NCI-H82 (cell line): ENCODE data around the gene ANKHD1.

Experiments used
- DNase-seq: peaks from one replicate; lab custom pipeline; 2025; lab: John Stamatoyannopoulos, UW

ANKHD1 gene

DNA sequence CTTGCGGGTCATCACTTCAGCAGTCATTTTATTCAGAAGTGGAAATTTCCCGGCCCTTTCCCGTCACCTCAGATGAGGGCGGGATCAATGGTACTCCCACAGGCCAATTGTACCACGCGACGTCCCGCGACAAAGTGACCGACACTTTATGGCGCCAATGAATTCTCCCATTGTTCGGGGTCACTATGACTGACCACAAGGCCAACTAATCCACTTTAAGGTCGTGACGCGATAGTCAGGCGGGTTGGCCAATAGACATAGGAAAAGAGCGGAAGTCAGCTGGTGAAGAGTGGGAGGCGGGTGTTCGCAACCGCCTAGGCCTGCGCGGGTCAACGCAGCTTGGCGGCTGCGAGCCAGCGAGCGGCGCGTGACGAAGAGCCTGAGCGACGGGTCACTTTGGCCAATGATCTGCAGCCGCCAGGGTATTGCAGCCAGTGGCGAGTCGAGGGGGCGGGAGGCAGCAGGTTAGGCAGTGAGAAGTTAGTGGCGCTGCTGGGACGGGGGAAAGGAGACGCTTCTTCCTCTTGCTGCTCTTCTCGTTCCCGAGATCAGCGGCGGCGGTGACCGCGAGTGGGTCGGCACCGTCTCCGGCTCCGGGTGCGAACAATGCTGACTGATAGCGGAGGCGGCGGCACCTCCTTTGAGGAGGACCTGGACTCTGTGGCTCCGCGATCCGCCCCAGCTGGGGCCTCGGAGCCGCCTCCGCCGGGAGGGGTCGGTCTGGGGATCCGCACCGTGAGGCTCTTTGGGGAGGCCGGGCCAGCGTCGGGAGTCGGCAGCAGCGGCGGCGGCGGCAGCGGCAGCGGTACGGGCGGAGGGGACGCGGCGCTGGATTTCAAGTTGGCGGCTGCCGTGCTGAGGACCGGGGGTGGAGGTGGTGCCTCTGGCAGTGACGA is at the start of gene ANKHD1:
TSS of gene ANKHD1 (plus strand) at position 472 of the 896 bp plus-strand sequence. CDS start at position 607, 135 bp downstream.
- peak; percentile 100 for DNase-seq

DNA sequence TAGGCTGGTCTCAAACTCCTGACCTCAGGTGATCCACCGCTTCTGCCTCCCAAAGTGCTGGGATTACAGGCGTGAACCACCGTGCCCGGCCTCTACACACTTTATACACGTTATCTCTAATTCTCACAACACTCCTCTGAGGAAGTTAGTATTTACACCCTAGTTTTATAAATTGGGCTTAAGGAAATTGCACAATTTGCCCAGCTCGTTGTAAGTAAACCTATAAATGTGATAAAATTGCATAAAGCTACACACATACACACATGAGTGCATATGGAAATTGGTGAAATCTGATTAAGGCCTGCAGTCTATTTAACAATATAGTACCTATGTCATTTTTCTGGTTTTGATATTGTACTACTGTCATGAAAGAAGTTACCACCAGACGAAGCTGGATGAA is 46.1 kb upstream of the ANKHD1 start:
- no peak for DNase-seq

DNA sequence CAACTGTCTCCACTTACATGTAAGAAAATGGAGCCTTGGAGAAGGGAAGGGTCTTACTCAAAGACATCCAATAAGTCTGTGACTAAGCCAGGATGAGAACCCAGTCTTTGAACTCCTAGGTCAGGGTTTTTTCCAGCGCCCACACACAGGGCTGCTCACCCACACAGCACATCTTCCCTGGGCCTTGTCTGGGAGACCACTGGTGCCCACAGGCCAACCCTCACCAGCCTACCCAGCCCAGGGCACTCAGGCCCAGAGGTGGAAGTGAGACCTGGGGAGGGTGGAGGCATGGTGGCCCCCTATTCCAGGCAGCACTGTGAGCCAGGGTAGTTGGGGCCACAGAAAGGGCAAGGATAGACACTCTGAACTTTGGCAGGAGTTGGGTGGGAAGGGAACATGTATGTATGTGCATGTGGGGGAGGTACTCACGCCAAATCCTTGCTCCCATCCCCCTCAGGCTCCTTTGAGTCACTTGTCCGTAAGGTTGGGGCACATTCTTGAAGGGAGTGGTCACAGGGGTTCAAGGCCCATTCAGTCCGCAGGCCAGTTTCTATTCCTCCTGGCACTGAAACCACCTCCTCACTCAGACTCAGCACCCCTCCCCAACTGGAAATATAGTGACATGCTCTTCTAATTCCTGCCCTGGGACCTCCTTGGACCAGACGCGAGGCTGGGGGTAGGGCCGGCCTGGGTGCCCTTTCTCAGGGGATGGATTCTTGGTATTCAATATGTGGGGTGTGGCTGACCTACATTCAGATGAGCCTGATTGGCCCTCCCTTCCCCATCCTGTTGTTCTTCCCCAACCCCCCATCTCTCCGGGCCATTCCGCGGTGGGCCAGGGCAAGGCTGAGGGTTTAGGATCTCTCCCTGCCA is 44.5 kb upstream of the ANKHD1 start:
- no peak for DNase-seq

GRCh38 chr5:140357726-140358093 is 43.9 kb upstream of the ANKHD1 start:
- DNase-seq: peak; percentile 88

DNA sequence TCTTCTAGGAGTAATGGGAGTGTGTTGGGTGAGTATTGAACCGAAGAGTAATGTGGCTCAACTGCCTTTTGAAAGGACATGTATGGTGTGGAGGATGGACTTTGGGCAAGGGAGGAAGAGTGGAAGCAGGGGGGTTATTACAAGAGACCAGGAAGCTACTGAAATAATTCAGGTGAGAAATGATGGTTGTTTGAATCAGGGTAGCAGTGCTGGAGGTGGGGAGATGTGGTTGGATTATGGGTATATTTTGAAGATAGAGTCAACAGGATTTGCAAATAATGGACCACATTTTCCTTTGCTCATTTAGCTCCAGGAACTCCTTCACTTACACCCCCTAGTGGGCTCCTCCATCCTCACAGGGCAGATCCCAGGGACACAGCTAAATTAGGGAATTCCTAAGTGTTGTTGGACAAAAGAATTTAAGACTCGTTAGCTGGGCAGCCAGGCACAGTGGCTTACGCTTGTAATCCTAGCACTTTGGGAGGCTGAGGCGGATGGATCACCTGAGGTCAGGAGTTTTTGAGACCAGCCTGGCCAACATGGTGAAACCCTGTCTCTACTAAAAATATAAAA is 42.8 kb upstream of the ANKHD1 start:
- DNase-seq: peak; percentile 48

- DNase-seq: no peak
These were observed 41.5 kb upstream of the ANKHD1 start, which contains the start of gene SLC4A9 for GRCh38 chr5:140360101-140360500. Gene SLC4A9, plus strand, starts transcription at chr5:140360194. Its CDS starts 43 bp downstream, at chr5:140360237.

DNA sequence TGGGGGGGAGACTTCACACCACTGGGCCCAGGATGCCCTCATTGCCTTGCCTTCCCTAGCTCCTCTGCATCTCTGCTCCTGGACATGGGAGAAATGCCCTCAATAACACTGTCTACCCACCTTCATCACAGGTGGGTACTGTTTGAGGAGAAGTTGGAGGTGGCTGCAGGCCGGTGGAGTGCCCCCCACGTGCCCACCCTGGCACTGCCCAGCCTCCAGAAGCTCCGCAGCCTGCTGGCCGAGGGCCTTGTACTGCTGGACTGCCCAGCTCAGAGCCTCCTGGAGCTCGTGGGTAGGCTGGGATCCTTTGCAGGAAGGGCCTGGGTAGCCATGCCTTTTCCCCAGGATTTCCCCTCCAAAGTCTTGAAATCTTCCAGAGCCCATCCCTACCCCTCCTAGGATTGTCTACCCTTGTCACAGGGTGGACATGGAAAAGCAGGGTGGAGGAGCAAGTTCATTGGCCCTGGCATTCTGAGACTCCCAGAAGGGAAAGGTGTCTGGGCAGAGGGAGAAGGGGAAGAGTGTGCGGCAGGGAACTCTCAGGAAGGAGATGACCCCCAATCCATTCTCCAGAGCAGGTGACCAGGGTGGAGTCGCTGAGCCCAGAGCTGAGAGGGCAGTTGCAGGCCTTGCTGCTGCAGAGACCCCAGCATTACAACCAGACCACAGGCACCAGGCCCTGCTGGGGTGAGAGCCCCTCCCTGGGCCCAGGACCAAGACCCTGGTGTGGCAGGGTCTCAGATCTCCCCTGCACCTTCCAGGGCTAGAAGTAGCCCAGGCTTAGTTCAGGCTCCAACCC is 40.8 kb upstream of the ANKHD1 start:
- DNase-seq: no peak

DNA sequence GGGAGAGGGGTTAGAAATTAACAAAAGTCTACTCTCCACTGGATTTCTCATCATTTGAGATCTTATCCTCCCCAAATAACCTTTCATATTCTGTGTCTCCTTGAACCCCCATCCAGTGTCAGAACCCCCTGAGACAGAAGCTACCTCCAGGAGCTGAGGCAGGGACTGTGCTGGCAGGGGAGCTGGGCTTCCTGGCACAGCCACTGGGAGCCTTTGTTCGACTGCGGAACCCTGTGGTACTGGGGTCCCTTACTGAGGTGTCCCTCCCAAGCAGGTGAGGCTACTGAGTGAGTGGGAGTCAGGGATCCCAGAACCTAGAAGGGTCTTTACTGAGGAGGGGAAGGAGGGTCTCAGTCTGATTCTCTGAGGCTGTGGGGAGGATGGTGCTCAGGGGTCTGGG is 39.7 kb upstream of the ANKHD1 start:
- DNase-seq: no peak

DNA sequence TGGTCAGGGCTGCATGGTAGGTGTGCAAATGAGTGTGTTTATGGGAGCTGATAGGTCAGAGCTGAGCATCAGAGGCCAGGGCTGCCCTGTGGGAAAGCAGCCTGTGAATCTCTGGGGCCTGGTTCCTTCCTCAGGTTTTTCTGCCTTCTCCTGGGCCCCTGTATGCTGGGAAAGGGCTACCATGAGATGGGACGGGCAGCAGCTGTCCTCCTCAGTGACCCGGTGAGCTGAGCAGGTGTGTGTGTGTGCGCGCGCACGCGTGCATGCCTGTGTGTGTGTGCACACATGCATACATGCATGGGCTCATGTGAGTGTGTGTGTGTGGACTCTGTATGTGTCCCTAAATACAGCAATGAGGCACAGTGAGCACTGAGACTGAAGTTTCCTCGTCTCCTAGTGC is 39.3 kb upstream of the ANKHD1 start:
- DNase-seq: no peak

DNA sequence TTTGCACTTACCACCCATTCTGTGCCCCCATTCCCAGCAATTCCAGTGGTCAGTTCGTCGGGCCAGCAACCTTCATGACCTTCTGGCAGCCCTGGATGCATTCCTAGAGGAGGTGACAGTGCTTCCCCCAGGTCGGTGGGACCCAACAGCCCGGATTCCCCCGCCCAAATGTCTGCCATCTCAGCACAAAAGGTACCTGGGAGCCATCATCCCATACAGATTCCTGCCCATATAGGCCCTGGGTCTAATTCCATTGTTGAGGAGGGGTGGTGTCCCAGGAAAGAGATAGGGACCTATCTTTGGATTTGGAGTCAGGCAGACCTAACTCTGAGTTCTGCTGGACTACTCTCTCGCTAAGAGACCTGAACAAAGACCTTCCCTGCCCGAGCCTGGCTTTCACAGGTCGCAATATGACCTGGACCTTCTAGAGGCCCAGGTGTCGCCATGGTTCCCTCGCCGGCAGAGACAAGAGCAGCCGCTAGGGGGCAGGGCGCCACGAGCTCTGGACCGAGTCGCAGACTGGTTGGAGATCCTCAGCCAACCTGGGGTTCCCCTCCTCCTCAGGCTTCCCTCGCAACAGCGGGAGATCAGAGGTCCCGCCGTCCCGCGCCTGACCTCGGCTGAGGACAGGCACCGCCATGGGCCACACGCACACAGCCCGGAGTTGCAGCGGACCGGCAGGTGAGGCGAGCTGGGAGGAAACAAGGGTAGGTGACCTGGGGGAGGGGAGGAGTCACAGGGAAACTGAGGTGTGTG is 38.6 kb upstream of the ANKHD1 start:
- peak; percentile 63 for DNase-seq

- no peak for DNase-seq
These were observed 37.8 kb upstream of the ANKHD1 start for GRCh38 chr5:140363631-140364471.

DNA sequence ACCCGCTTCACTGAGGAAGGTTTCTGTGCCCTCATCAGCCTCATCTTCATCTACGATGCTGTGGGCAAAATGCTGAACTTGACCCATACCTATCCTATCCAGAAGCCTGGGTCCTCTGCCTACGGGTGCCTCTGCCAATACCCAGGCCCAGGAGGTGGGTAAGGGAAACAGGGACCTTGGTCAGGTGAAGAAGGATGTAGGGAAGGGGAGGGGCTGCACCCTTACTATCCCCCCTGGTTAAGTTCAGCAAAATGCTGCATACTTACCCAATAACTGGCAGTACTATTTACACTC is 37.2 kb upstream of the ANKHD1 start:
- DNase-seq: no peak

DNA sequence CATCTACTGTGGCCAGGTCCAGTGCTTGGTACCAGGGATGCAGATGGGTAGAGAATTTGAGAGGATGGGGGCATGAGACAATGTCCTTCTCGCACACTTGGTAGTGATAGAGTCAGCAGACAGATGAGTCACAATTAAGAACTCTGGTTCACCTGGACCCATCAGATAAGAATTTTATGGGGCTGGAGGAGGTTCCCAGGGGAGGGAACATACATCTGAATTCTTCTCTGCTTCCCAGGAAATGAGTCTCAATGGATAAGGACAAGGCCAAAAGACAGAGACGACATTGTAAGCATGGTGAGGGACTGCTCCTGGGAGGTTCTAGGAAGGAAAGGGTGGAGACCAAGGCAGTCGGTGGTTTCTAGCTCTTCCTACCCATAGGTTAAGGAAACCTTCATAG is 36.4 kb upstream of the ANKHD1 start:
- DNase-seq: no peak

DNA sequence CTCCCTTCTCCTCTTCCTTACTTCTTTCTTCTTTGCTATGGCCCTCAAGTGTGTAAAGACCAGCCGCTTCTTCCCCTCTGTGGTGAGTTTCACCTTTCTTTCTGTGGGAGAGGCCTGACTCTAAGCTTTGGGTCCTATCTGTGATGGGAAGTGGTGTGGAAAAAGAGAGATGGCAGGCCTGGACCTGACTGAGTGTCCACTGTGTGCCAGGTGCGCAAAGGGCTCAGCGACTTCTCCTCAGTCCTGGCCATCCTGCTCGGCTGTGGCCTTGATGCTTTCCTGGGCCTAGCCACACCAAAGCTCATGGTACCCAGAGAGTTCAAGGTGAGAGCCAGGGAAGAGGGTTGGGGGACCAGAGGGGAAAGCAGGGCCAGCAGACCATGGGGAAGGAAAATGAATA is 35.7 kb upstream of the ANKHD1 start:
- no peak for DNase-seq

DNA sequence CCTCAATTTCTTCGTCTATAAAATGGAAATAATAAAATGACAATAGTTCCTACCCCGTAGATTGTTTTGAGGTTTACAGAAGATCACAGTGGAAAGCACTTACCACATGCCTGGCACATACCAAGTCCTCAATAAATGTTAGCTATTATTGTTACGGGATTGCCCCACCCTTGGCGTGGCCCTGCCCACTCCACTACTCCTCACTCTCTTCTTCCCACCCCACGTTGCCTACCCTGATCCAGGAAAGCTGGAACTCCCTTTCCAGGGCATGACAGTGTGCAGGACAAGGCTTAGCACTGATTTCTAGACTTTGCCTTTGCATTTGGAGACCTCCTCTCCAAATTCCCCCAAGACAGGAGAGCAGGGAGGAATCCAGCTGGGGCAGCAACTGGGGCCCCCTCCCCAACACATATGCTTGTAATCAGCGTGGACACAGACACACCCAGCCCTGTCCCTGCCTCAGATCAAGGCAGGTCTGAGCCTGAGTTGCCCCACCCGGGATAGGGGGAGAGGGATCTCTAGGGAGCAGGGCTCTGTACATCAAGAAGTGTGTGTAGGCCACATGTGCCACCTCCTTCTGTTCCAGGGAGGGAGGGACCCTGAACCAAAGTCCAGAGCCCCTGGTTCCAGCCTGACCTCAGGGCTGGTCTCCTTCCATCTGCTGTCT is 34.9 kb upstream of the ANKHD1 start:
- DNase-seq: no peak

GRCh38 chr5:140367256-140368013 is 34.2 kb upstream of the ANKHD1 start:
- no peak for DNase-seq

DNA sequence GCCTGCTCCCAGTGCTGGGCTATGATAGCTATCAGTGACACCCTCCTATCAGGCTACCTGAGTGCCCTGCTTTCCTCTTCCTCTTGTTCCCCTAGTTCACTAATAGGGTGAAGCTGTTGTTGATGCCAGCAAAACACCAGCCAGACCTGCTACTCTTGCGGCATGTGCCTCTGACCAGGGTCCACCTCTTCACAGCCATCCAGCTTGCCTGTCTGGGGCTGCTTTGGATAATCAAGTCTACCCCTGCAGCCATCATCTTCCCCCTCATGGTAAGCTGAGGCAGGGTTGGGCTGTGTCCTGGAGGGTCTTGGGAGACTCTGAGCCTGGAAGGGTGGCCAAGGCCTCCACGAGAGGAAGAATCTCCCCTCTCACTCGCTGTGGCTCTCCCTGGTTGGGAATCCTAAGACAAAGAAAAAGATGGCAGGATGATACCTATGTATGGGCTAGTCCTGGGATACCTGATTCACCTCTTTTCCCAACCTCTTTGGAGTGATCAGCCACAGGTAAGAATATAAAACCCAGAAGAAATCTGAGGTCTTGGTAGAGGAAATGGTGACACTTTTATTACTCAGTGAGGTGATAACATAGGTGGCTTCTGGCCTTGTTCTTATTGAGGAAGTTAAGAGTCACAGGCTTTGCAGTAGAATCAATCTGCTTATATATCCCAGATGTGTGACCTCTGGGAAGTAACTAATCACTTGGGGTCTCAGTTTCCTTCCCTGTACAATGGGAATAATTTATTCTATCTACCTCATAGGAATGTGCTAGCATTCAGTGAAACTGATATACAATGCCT is 30.1 kb upstream of the ANKHD1 start:
- no peak for DNase-seq

- peak; percentile 80 for DNase-seq
These were observed 28.6 kb upstream of the ANKHD1 start for GRCh38 chr5:140372971-140373487.
